ENCODE data around the gene MCC. TPM values are rescaled to one million over a fixed set of nuclear protein-coding genes. Genes with fewer than 3 reads are reported as not detected.

The MCC gene
- polyA plus RNA-seq, 2 of the 4 experiments (the other 2 are of a cell fraction), result 0.09 to 0.10 TPM

DNA sequence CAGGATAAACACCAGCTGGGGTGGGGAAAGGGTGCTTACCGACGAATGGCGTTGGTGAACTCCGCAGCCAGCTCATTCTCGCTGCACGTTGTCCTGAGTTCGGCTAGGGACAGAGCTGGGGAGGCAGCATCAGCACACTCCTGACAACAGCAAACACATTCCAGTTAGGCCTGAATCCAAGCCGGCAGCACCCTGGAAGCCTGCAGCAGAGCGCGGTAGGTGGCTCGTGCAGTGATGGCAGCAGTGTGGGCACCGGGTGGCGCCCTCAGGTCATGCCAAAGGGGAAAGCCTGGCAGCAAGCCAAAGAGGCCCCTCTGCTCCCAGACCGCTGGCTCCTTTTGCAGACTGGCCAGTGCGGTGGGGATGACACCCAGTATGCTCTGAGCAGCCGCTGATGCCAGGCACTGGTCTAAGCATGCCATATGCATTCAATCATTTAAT, 444.7 kb downstream of the MCC start:
- Histone ChIP-seq H3K27ac (no peak overlapping the region), H3K9me3 (no peaks in the 10 kb centered on the region), H3K4me1 (peaks cover 12% of the 10 kb centered on the region; the same call in 2 of the 3 replicates), H3K4me2 (no peak overlapping the region), H3K4me3 (no peak overlapping the region)
- FAIRE-seq (no peak), DNase-seq (ENCODE audit: low read depth in 1 of 2, low spot score in 1 of 2) (no peak), ATAC-seq (peak in 1 of 2 experiments; percentile 53; a peak in 3 of 6 replicates)
- TF ChIP-seq RAD21 (conservative IDR thresholded peaks at IDR 0.05 in 1 of 2, IDR thresholded peaks at IDR 0.05 in 1 of 2) (peak in 1 of 2 experiments; percentile 41; a peak in 3 of 5 replicates), HMGXB4 (CRISPR knock-in tag; IDR thresholded peaks at IDR 0.05; ENCODE audit: borderline replicate concordance) (no peak)
- 83% methylated on average over 16 of the region's 16 CpGs for WGBS (ENCODE audit: missing lambda C conversion rate)
- CTCF ChIA-PET, result interaction anchor here (1.1 kb wide), 1 partner anchor 47 kb away, joined by 6 read pairs; no protein-coding TSS in a partner anchor
- POLR2A ChIA-PET, result no interaction called here

GRCh38 chr5:113042491-113043243, 445.6 kb downstream of the MCC start:
- Histone ChIP-seq H3K4me3 (no peak overlapping the region), H3K27ac (no peak overlapping the region), H3K4me1 (peaks cover 11% of the 10 kb centered on the region; the same call in 2 of the 3 replicates), H3K9me3 (no peaks in the 10 kb centered on the region), H3K4me2 (no peak overlapping the region)
- no peak for DNase-seq (ENCODE audit: low read depth in 1 of 2, low spot score in 1 of 2)
- ChIA-PET POLR2A (interaction anchor here (0.7 kb wide), 1 partner anchor 58 kb away, joined by 7 read pairs; no protein-coding TSS in a partner anchor), CTCF (interaction anchor here (1.1 kb wide), 1 partner anchor 168 kb away, joined by 4 read pairs; no protein-coding TSS in a partner anchor)
- ATAC-seq, result no peak
- FAIRE-seq, result no peak
- TF ChIP-seq NFE2L2 (conservative IDR thresholded peaks at IDR 0.05; ENCODE audit: low read length) (no peak), ZSCAN20 (CRISPR knock-in tag; IDR thresholded peaks at IDR 0.05) (no peak), HEYL (CRISPR knock-in tag; IDR thresholded peaks at IDR 0.05) (no peak), RARB (CRISPR knock-in tag; IDR thresholded peaks at IDR 0.05) (no peak), USF2 (IDR thresholded peaks at IDR 0.05) (no peak), MYC (IDR thresholded peaks at IDR 0.05; ENCODE audit: borderline replicate concordance, low read length) (no peak), ZFP36 (IDR thresholded peaks at IDR 0.05; ENCODE audit: borderline replicate concordance, partially characterized antibody) (no peak), FOSL2 (IDR thresholded peaks at IDR 0.05) (no peak), FOSL2 (CRISPR knock-in tag; IDR thresholded peaks at IDR 0.05) (no peak), RCOR1 (IDR thresholded peaks at IDR 0.05; ENCODE audit: low read depth, low read length) (no peak), EP300 (IDR thresholded peaks at IDR 0.05) (no peak), BHLHE40 (IDR thresholded peaks at IDR 0.05; ENCODE audit: low read depth, low read length) (no peak)
- whole genome bisulfite sequencing (ENCODE audit: missing lambda C conversion rate), result 61% methylated on average over 4 of the region's 4 CpGs

GRCh38 chr5:113040672-113041260, 447.5 kb downstream of the MCC start:
- POLR2A ChIA-PET, result no interaction called here
- ATAC-seq (no peak), DNase-seq (ENCODE audit: low read depth in 1 of 2, low spot score in 1 of 2) (no peak), FAIRE-seq (no peak)
- CTCF ChIA-PET, result interaction anchor here (1.6 kb wide), 1 partner anchor 18 kb away, joined by 3 read pairs; no protein-coding TSS in a partner anchor
- no peak overlapping the region for H3K4me2 ChIP-seq
- H3K4me1 ChIP-seq, result no peaks in the 10 kb centered on the region
- H3K27ac ChIP-seq, result no peak overlapping the region
- no peaks in the 10 kb centered on the region for H3K9me3 ChIP-seq
- WGBS (ENCODE audit: missing lambda C conversion rate), result 58% methylated on average over 6 of the region's 6 CpGs
- TF ChIP-seq MAFK (IDR thresholded peaks at IDR 0.05; ENCODE audit: partially characterized antibody) (peak; percentile 89), TFCP2L1 (CRISPR knock-in tag; IDR thresholded peaks at IDR 0.05) (no peak)
- no peak overlapping the region for H3K4me3 ChIP-seq

DNA sequence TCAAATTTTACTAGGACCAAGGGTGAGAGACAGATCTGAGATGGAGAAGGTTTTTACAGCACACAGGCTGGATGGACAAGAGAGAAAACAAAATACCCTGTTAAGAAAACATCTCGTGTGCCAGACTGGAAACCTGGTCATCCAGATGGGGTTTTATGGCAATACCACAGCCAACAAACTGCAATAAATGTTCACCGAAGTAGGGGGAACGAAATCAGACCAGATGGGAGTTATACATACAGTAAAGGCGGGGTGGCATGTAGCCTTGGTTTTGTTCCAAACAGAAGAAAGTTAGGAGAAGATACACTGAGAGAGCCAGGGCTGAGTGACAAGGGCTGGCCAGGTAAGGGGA, 448.3 kb downstream of the MCC start:
- ChIA-PET POLR2A (no interaction called here), CTCF (no interaction called here)
- no peak for DNase-seq (ENCODE audit: low read depth in 1 of 2, low spot score in 1 of 2)
- Histone ChIP-seq H3K27ac (no peak overlapping the region), H3K4me3 (no peak overlapping the region), H3K4me2 (no peak overlapping the region), H3K9me3 (no peaks in the 10 kb centered on the region), H3K4me1 (no peaks in the 10 kb centered on the region)
- 55% methylated on average over 4 of the region's 4 CpGs for WGBS (ENCODE audit: missing lambda C conversion rate)
- FAIRE-seq, result no peak
- ATAC-seq, result no peak
- TF ChIP-seq BHLHE40 (IDR thresholded peaks at IDR 0.05; ENCODE audit: low read depth, low read length) (no peak), RNF2 (IDR thresholded peaks at IDR 0.05; ENCODE audit: borderline replicate concordance, low read depth) (no peak), CEBPB (IDR thresholded peaks at IDR 0.05) (no peak), HDAC2 (IDR thresholded peaks at IDR 0.05) (no peak), EP300 (IDR thresholded peaks at IDR 0.05) (no peak), RCOR1 (IDR thresholded peaks at IDR 0.05; ENCODE audit: low read depth, low read length) (no peak), CBX2 (IDR thresholded peaks at IDR 0.05; ENCODE audit: borderline replicate concordance, low read depth) (no peak), CHD4 (IDR thresholded peaks at IDR 0.05; ENCODE audit: borderline replicate concordance) (no peak)

Data from A549 (cell line).